GM23338 (cell line): ENCODE measurements around the gene IFNL3. TPM values are rescaled to one million over a fixed set of nuclear protein-coding genes. Genes with fewer than 3 reads are reported as not detected.

Source experiments
- ATAC-seq: fragments of 200-7000 bp; cut with Tn5 transposase; 3 replicates; pipeline ENCODE4 v1.9.1; 2020
- DNase-seq: peaks from one replicate; pipeline ENCODE4 v3.0.0-alpha.2; 2015; ENCODE audit warnings: low spot score
- H2AFZ ChIP-seq: fragments of 200-600 bp; sonication (generic); 2 replicates; pipeline ENCODE4 v1.8.0; 2016; ENCODE audit warnings: antibody characterized with exemption, mild to moderate bottlenecking, moderate library complexity
- H3F3A ChIP-seq: fragments of 200-600 bp; sonication (generic); replicated peaks from 2 replicates; pipeline ENCODE4 v1.8.0; 2017; ENCODE audit warnings: antibody characterized with exemption, mixed run types, low read depth
- H3K27ac ChIP-seq: fragments of 200-600 bp; sonication (generic); 2 replicates; pipeline ENCODE4 v1.6.1; 2016; ENCODE audit warnings: low read depth
- H3K27me3 ChIP-seq: fragments of 200-600 bp; sonication (generic); 2 replicates; pipeline ENCODE4 v1.8.0; 2016; ENCODE audit warnings: mild to moderate bottlenecking, mixed run types, moderate library complexity; ENCODE audit not compliant: insufficient read depth
- H3K36me3 ChIP-seq: fragments of 200-600 bp; sonication (generic); 2 replicates; pipeline ENCODE4 v1.8.0; 2016; ENCODE audit warnings: mild to moderate bottlenecking; ENCODE audit not compliant: insufficient read depth
- H3K4me1 ChIP-seq: fragments of 200-600 bp; sonication (generic); 2 replicates; pipeline ENCODE4 v1.8.0; 2016; ENCODE audit warnings: mild to moderate bottlenecking, moderate library complexity; ENCODE audit not compliant: insufficient read depth
- H3K4me2 ChIP-seq: fragments of 200-600 bp; sonication (generic); 2 replicates; pipeline ENCODE4 v1.7.1; 2017; ENCODE audit warnings: mixed run types
- H3K4me3 ChIP-seq: fragments of 200-600 bp; sonication (generic); 2 replicates; pipeline ENCODE4 v1.6.1; 2016; ENCODE audit warnings: mixed run types
- H3K79me2 ChIP-seq: fragments of 200-600 bp; sonication (generic); replicated peaks from 2 replicates; pipeline ENCODE4 v1.8.0; 2017; ENCODE audit warnings: mild to moderate bottlenecking; ENCODE audit not compliant: insufficient read depth
- H3K9me2 ChIP-seq: fragments of 200-600 bp; sonication (generic); 2 replicates; pipeline ENCODE4 v1.8.0; 2017; ENCODE audit not compliant: insufficient read depth
- H4K20me1 ChIP-seq: fragments of 200-600 bp; sonication (generic); replicated peaks from 2 replicates; pipeline ENCODE4 v1.8.0; 2017; ENCODE audit warnings: mild to moderate bottlenecking; ENCODE audit not compliant: insufficient read depth
- H3K27ac Mint-ChIP-seq: 2 replicates; pipeline ENCODE4 v1.8.0; 2020; ENCODE audit warnings: inconsistent platforms, mild to moderate bottlenecking, moderate library complexity, mixed read lengths
- H3K27me3 Mint-ChIP-seq: 3 replicates; pipeline ENCODE4 v1.8.0; 2022; ENCODE audit warnings: low read depth, mild to moderate bottlenecking, moderate library complexity, mixed read lengths, inconsistent platforms; ENCODE audit not compliant: insufficient read depth, poor library complexity
- H3K36me3 Mint-ChIP-seq: 3 replicates; pipeline ENCODE4 v1.8.0; 2021; ENCODE audit warnings: low read depth, mild to moderate bottlenecking, inconsistent platforms, moderate library complexity, mixed read lengths
- H3K4me1 Mint-ChIP-seq: 3 replicates; pipeline ENCODE4 v1.8.0; 2020; ENCODE audit warnings: mild to moderate bottlenecking, inconsistent platforms, mixed read lengths
- H3K4me3 Mint-ChIP-seq: 3 replicates; pipeline ENCODE4 v1.8.0; 2021; ENCODE audit warnings: moderate library complexity, mild to moderate bottlenecking, inconsistent platforms, mixed read lengths
- H3K9me3 Mint-ChIP-seq: 3 replicates; pipeline ENCODE4 v1.8.0; 2020; ENCODE audit warnings: moderate library complexity, mild to moderate bottlenecking, inconsistent platforms, mixed read lengths
- CTCF ChIP-seq, 2 experiments: fragments of 200-600 bp in 1 of 2; sonication (generic) in 1 of 2; conservative IDR thresholded peaks; 2 replicates each; pipeline versions ENCODE4 v1.5.1 to v1.6.1; 2016 to 2017; ENCODE audit warnings: antibody characterized with exemption in 2 of 2, low read depth in 2 of 2, mild to moderate bottlenecking in 2 of 2, moderate library complexity in 1 of 2
- JUNB ChIP-seq: IDR thresholded peaks from one replicate; pipeline ENCODE4 v1.6.1; 2016; ENCODE audit warnings: antibody characterized with exemption; ENCODE audit not compliant: unreplicated experiment
- POLR2AphosphoS5 ChIP-seq: IDR thresholded peaks from 2 replicates; pipeline ENCODE4 v1.6.1; 2016; ENCODE audit warnings: antibody characterized with exemption, low read depth
- ZNF462 ChIP-seq: fragments of 250-450 bp; sonication (Bioruptor Pico); IDR thresholded peaks from 2 replicates; pipeline ENCODE4 v1.5.0; 2020; ENCODE audit warnings: mild to moderate bottlenecking, moderate library complexity
- polyA plus RNA-seq: library from polyadenylated mRNA; unstranded; fragments of >200 nt; fragmentation: Nextera tagmentation; extraction: Ambion mirVana; gene quantifications from 2 replicates; pipeline ENCODE4 v1.2.1, GENCODE V29; 2016
- total RNA-seq: library from RNA; depleted of rRNA; stranded (reverse); fragments of >200 nt; shearing (Covaris generic); gene quantifications from 2 replicates; pipeline ENCODE4 v1.2.3, GENCODE V29; 2014

IFNL3 gene
- total and polyA plus RNA-seq, 2 experiments from 2014 or later: not detected

GRCh38 chr19:39248806-39249205, 4.0 kb upstream of the IFNL3 start, which contains the start of gene IFNL4:
IFNL4 (minus strand) TSS chr19:39248856.
- peak within 1 kb of the TSS; percentile 84 for H3K4me2 ChIP-seq
- no peaks in the 10 kb centered on the region; the same call in 1 of the 2 replicates for H3K4me1 ChIP-seq
- H3K4me3 Mint-ChIP-seq: peak within 1 kb of the TSS; percentile 51
- DNase-seq (no peak), ATAC-seq (no peak)
- no peaks in the 10 kb centered on the region for H3K9me2 ChIP-seq
- H2AFZ ChIP-seq: peak within 1 kb of the TSS; percentile 93
- peak within 1 kb of the TSS; percentile 55 for H3K4me3 ChIP-seq
- H3K9me3 Mint-ChIP-seq: no peaks in the 10 kb centered on the region; the same call in 2 of the 3 replicates
- peaks cover 2% of the 10 kb centered on the region; the same call in 1 of the 2 replicates for H4K20me1 ChIP-seq
- H3K27me3 Mint-ChIP-seq: peaks cover 46% of the 10 kb centered on the region
- H3K27me3 ChIP-seq: peaks cover 67% of the 10 kb centered on the region
- H3K4me1 Mint-ChIP-seq: no peaks in the 10 kb centered on the region; the same call in 2 of the 3 replicates
- H3K36me3 Mint-ChIP-seq: no peaks in the 10 kb centered on the region
- no peaks in the 10 kb centered on the region for H3K79me2 ChIP-seq
- no peaks in the 10 kb centered on the region for H3F3A ChIP-seq
- no peaks in the 10 kb centered on the region for H3K36me3 ChIP-seq
- no peak within 1 kb of the TSS for H3K27ac ChIP-seq
- H3K27ac Mint-ChIP-seq: no peak within 1 kb of the TSS
- TF ChIP-seq POLR2AphosphoS5: no peak
- no peak for TF ChIP-seq JUNB
- TF ChIP-seq ZNF462 (CRISPR knock-in tag): no peak
- TF ChIP-seq CTCF (conservative IDR thresholded peaks at IDR 0.05; ENCODE audit: low read depth in 2 of 2): no peak
